ENCODE data around the gene UGT1A10.

DNA sequence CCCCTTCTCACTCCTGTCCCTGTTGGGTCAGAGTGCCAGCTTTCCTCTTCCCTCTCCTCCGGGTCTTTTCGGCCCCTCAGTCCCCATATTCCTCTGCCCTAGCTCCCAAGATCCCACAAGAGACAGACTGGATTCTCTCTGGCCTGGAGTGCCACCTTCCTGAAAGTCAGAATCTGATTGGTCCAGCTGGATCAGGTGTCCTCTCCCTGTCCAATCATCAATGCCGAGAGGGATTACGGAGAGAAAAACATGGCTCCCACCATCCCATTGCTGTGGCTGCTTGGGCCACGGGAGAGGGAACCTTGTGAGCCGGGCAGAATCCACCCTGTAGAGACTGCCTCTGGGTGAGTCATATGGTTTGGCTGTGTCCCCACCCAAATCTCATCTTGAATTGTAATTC lies 139.2 kb downstream of the UGT1A10 start:
- no peak for TF ChIP-seq POLR2A (IDR thresholded peaks at IDR 0.05; ENCODE audit: low read depth, low read length)
- no peak for TF ChIP-seq SPI1 (IDR thresholded peaks at IDR 0.05; ENCODE audit: low read depth, low read length)
- no peak for TF ChIP-seq TAF1 (IDR thresholded peaks at IDR 0.05; ENCODE audit: low read depth, low read length)
- TF ChIP-seq POLR2AphosphoS5 (IDR thresholded peaks at IDR 0.05; ENCODE audit: low read depth, low read length): no peak
